Left lung (tissue), 10 donors: ENCODE measurements around the gene FANCC. TPM values are rescaled to one million over a fixed set of nuclear protein-coding genes. Genes with fewer than 3 reads are reported as not detected.

Experiments used
- ATAC-seq: fragments of 200-7000 bp; cut with Tn5 transposase; one replicate; pipeline ENCODE4 v1.9.1; 2020; ENCODE audit warnings: moderate library complexity
- DNase-seq, 4 donors: peaks; one replicate each; pipeline ENCODE4 v3.0.0-alpha.2; 2013 to 2020
- H3K27ac ChIP-seq, 2 donors: fragments of 200-600 bp; sonication (generic) in 1 of 2; one replicate each; pipeline versions ENCODE4 v1.5.0 to v1.8.0; 2020 to 2021
- H3K27me3 ChIP-seq, 2 donors: fragments of 200-600 bp; sonication (generic) in 1 of 2; one replicate each; pipeline versions ENCODE4 v1.5.0 to v1.8.0; 2020 to 2021
- H3K36me3 ChIP-seq, 2 donors: fragments of 200-600 bp; sonication (generic) in 1 of 2; one replicate each; pipeline versions ENCODE4 v1.5.0 to v1.8.0; 2020 to 2021
- H3K4me1 ChIP-seq, 2 donors: fragments of 200-600 bp; one replicate each; pipeline ENCODE4 v1.8.0; 2021
- H3K4me3 ChIP-seq, 2 donors: fragments of 200-600 bp; sonication (generic) in 1 of 2; one replicate each; pipeline versions ENCODE4 v1.5.0 to v1.8.0; 2020 to 2021; ENCODE audit warnings: mild to moderate bottlenecking in 1 of 2
- H3K9me3 ChIP-seq, 2 donors: fragments of 200-600 bp; sonication (generic) in 1 of 2; one replicate each; pipeline versions ENCODE4 v1.5.0 to v1.8.0; 2020 to 2021
- CTCF ChIP-seq, 2 donors: fragments of 200-600 bp; sonication (generic) in 1 of 2; IDR thresholded peaks; one replicate each; pipeline versions ENCODE4 v1.5.0 to v1.8.0; 2021; ENCODE audit warnings: antibody characterized with exemption in 2 of 2
- intact Hi-C, 2 donors: fragments of 100-400 bp; cut with DNase I; formaldehyde crosslinking; loops; one replicate each; pipeline versions ENCODE4 v1.11.2 to v1.14.2; 2022
- polyA plus RNA-seq, 6 donors: library from polyadenylated mRNA; unstranded; fragments of 120-200 nt; gene quantifications; one replicate each; pipeline ENCODE4 v1.2.1, GENCODE V29; 2013; ENCODE audit not compliant: insufficient read length in 6 of 6
- total RNA-seq, 2 donors: library from RNA; stranded (reverse); fragmentation: NEBNext Ultra II Directional; extraction: Animal tissue kit (Norgen Biotek cat#: 25700); gene quantifications; one replicate each; pipeline ENCODE4 v1.2.1, GENCODE V29; 2021
- donor health status: DM: no; HTN: yes; CAD: no.
- donor health status: DM: no; HTN: no; CAD: no.

The FANCC gene
- total and polyA plus RNA-seq, 8 donors: 11.5 to 27.4 (median 25.7) TPM

DNA sequence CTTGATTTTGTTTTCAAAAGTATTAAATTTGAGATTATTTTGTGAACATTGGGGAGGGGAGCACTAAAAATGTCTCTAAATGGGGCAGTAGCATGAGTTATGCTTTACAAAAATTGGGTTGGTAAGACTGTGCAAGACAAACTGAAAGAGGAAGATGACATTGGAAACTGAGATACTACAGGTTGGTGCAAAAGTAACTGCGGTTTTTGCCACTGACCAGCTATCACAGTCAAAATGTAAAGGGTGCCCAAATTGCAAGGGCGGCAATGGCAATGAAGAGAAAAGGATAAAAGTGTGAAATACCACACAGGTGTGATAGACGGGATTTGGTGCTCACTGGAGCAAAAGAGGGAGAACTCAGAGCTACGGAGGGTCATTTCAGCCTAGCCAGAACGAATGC is 124.0 kb downstream of the FANCC start:
- Histone ChIP-seq H3K27ac (no peak overlapping the region), H3K4me1 (peaks cover 12 to 15% of the 10 kb centered on the region in 2 donors), H3K4me3 (no peak overlapping the region), H3K36me3 (no peaks in the 10 kb centered on the region), H3K9me3 (no peaks in the 10 kb centered on the region), H3K27me3 (no peaks in the 10 kb centered on the region)
- ATAC-seq: no peak
- TF ChIP-seq CTCF (IDR thresholded peaks at IDR 0.05): no peak
- DNase-seq: no peak
- intact Hi-C loops: no loop called here

DNA sequence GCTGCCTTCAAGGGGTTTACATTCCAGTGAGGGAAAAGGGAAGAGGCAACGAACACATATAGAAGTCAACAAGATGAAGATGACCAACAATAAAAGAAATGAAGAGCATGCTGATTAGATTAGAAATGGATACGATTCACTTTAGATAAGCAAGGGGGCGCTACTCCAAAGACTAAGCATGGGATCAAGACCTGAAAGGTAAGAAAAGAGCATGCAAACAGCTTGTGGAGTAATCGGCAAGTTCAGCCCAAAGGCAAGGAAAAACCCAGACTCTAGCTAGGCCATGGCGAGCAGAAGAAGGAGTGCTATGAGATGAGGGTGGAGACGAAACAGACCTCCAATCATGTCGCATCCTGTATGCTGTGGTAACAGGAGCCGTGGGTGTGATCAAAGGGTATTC is 124.4 kb downstream of the FANCC start:
- ATAC-seq (no peak), DNase-seq (no peak)
- TF ChIP-seq CTCF (IDR thresholded peaks at IDR 0.05): no peak
- Histone ChIP-seq H3K9me3 (no peaks in the 10 kb centered on the region), H3K36me3 (no peaks in the 10 kb centered on the region), H3K27me3 (no peaks in the 10 kb centered on the region), H3K4me3 (no peak overlapping the region), H3K4me1 (peaks cover 11 to 19% of the 10 kb centered on the region in 2 donors), H3K27ac (no peak overlapping the region)
- intact Hi-C loops: no loop called here

DNA sequence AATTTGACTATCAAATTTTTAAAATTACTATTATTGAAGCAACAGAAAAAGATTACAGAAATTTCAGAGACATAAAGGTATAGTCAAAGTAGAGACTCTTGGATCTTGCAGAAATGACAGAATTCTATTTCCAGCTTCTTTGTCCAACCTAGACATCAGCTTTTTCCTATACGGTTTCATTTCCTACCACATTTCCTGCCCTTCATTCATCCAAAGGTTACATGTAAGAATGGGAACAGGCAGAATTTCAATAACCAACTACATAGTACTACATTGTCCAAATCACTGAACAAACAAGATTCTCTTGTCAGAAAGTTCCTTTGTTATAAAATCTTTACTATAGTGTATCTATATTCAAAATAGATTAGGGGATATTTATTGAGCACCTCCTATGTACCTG is 124.9 kb downstream of the FANCC start:
- H3K27me3 ChIP-seq: no peaks in the 10 kb centered on the region
- H3K27ac ChIP-seq: no peak overlapping the region
- H3K36me3 ChIP-seq: no peaks in the 10 kb centered on the region
- intact Hi-C loops: no loop called here
- no peaks in the 10 kb centered on the region for H3K9me3 ChIP-seq
- no peak overlapping the region for H3K4me3 ChIP-seq
- TF ChIP-seq CTCF (IDR thresholded peaks at IDR 0.05): no peak
- DNase-seq: no peak
- peaks cover 8 to 19% of the 10 kb centered on the region in 2 donors for H3K4me1 ChIP-seq
- ATAC-seq: no peak

GRCh38 chr9:95190413-95190812 is 127.1 kb downstream of the FANCC start:
- peak overlapping the region in 1 of 2 donors; percentile 38 for H3K27ac ChIP-seq

More at GRCh38 chr9:95190413-95190812, 127.1 kb downstream of the FANCC start:
- no peak for ATAC-seq
- TF ChIP-seq CTCF (IDR thresholded peaks at IDR 0.05): no peak
- no peak for DNase-seq
- intact Hi-C loops: no loop called here
- H3K36me3 ChIP-seq: no peaks in the 10 kb centered on the region
- no peak overlapping the region for H3K4me3 ChIP-seq
- no peaks in the 10 kb centered on the region for H3K9me3 ChIP-seq
- peaks cover 8 to 19% of the 10 kb centered on the region in 2 donors for H3K4me1 ChIP-seq
- H3K27me3 ChIP-seq: no peaks in the 10 kb centered on the region
